SJCRH30 (cell line): Measurements from ENCODE around the gene SHKBP1. TPM values are rescaled to one million over a fixed set of nuclear protein-coding genes. Genes with fewer than 3 reads are reported as not detected.
"Not testable (repeated sequence)": the region's sequence is repeated elsewhere in the genome, so short reads cannot be mapped to it uniquely, and the experiment has no call there.

ENCODE experiments used
- DNase-seq, 2 experiments: peaks; one replicate each; pipeline ENCODE4 v3.0.0-alpha.2; 2015 to 2020
- H3K27ac ChIP-seq: fragments of 250-450 bp; sonication (Bioruptor Pico); 2 replicates; pipeline ENCODE4 v1.5.1; 2020; ENCODE audit warnings: mild to moderate bottlenecking, moderate library complexity
- H3K27me3 ChIP-seq: fragments of 250-450 bp; sonication (Bioruptor Pico); 2 replicates; pipeline ENCODE4 v1.5.1; 2020; ENCODE audit warnings: mild to moderate bottlenecking, moderate library complexity
- H3K36me3 ChIP-seq: fragments of 250-450 bp; sonication (Bioruptor Pico); 2 replicates; pipeline ENCODE4 v1.5.1; 2020; ENCODE audit warnings: mild to moderate bottlenecking, moderate library complexity
- H3K4me1 ChIP-seq: fragments of 250-450 bp; sonication (Bioruptor Pico); 2 replicates; pipeline ENCODE4 v1.5.1; 2020; ENCODE audit warnings: mild to moderate bottlenecking, moderate library complexity
- H3K4me3 ChIP-seq: fragments of 250-450 bp; sonication (Bioruptor Pico); 2 replicates; pipeline ENCODE4 v1.5.1; 2020; ENCODE audit warnings: mild to moderate bottlenecking, moderate library complexity
- H3K9me3 ChIP-seq: fragments of 250-450 bp; sonication (Bioruptor Pico); replicated peaks from 2 replicates; pipeline ENCODE4 v1.5.1; 2020; ENCODE audit warnings: mild to moderate bottlenecking, moderate library complexity
- total RNA-seq: library from RNA; depleted of rRNA; stranded (reverse); fragments of >200 nt; shearing (Covaris generic); gene quantifications from 2 replicates; pipeline ENCODE4 v1.2.3, GENCODE V29; 2014

The SHKBP1 gene
- total RNA-seq, 1 experiment from 2014 or later = 46.6 TPM

- not testable (repeated sequence) for H3K27me3 ChIP-seq, H3K27ac ChIP-seq, H3K4me3 ChIP-seq, H3K36me3 ChIP-seq, H3K9me3 ChIP-seq, H3K4me1 ChIP-seq, DNase-seq
Observed at GRCh38 chr19:40547190-40547589, 29.5 kb upstream of the SHKBP1 start.

- no peak for DNase-seq
Observed at GRCh38 chr19:40547836-40548235, 28.8 kb upstream of the SHKBP1 start.

GRCh38 chr19:40549007-40549708 lies 27.5 kb upstream of the SHKBP1 start:
- Histone ChIP-seq H3K4me3 (no peak overlapping the region), H3K9me3 (peaks cover 7% of the 10 kb centered on the region; the same call in 1 of the 2 replicates), H3K4me1 (peaks cover 7% of the 10 kb centered on the region; the same call in 1 of the 2 replicates), H3K36me3 (no peaks in the 10 kb centered on the region), H3K27ac (no peak overlapping the region), H3K27me3 (no peaks in the 10 kb centered on the region; the same call in 1 of the 2 replicates)
- DNase-seq = peak; percentile 57 to 65

More at GRCh38 chr19:40547836-40548235, 28.8 kb upstream of the SHKBP1 start:
- H3K27me3 ChIP-seq = no peaks in the 10 kb centered on the region; the same call in 1 of the 2 replicates
- peaks cover 7% of the 10 kb centered on the region; the same call in 1 of the 2 replicates for H3K9me3 ChIP-seq
- peaks cover 1% of the 10 kb centered on the region; the same call in 1 of the 2 replicates for H3K4me1 ChIP-seq
- H3K27ac ChIP-seq = no peak overlapping the region
- no peaks in the 10 kb centered on the region for H3K36me3 ChIP-seq
- no peak overlapping the region for H3K4me3 ChIP-seq

GRCh38 chr19:40550951-40551350 lies 25.7 kb upstream of the SHKBP1 start:
- no peaks in the 10 kb centered on the region for H3K36me3 ChIP-seq
- H3K4me1 ChIP-seq = peaks cover 11% of the 10 kb centered on the region; the same call in 1 of the 2 replicates
- no peak overlapping the region for H3K27ac ChIP-seq
- DNase-seq = no peak
- no peak overlapping the region for H3K4me3 ChIP-seq
- H3K9me3 ChIP-seq = peaks cover 7% of the 10 kb centered on the region; the same call in 1 of the 2 replicates
- no peaks in the 10 kb centered on the region for H3K27me3 ChIP-seq

- Histone ChIP-seq H3K9me3 (no peaks in the 10 kb centered on the region), H3K27me3 (no peaks in the 10 kb centered on the region; the same call in 1 of the 2 replicates), H3K4me3 (no peak overlapping the region)
Observed at GRCh38 chr19:40552848-40553247, 23.8 kb upstream of the SHKBP1 start.

DNA sequence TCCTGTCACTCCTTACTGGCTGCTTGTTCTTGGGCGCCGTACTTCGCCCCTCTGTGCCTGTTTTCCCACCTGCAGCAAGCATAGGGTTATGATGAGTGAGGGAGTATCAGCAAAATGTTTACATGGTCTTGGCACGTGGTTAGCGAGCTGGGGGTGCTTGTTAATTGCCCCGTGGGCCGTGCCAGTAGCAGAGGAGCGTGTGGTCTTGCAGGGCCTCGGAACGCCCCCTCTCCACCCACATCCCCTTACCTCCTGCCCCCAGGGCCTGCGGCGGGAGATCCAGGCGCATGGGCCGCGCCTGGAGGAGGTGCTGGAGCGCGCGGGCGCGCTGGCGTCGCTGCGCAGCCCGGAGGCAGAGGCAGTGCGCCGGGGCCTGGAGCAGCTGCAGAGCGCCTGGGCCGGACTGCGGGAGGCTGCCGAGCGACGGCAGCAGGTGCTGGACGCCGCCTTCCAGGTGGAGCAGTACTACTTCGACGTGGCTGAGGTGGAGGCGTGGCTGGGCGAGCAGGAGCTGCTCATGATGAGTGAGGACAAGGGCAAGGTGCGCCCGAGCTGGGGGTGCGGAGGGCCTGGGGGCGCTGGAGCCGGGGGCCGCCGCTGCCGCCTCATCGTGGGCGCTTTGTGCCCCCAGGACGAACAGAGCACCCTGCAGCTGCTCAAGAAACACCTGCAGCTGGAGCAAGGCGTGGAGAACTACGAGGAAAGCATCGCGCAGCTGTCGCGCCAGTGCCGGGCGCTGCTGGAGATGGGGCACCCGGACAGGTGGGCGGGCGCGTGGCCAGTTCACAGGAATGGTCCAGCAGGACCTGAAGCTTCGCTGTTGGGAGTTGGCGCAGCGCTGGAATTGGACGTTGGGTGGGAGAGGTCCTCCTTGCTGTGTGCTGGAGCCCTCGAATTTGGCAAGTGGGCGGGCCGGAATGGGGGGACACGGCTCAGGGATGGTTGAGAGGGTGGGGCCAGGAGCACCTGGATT lies 22.5 kb upstream of the SHKBP1 start:
- Histone ChIP-seq H3K4me1 (peaks cover 11% of the 10 kb centered on the region; the same call in 1 of the 2 replicates), H3K9me3 (no peaks in the 10 kb centered on the region), H3K36me3 (no peaks in the 10 kb centered on the region), H3K27ac (no peak overlapping the region), H3K4me3 (no peak overlapping the region), H3K27me3 (peaks cover 2% of the 10 kb centered on the region; the same call in 1 of the 2 replicates)
- DNase-seq = peak; percentile 78 to 86

More at GRCh38 chr19:40552848-40553247, 23.8 kb upstream of the SHKBP1 start:
- Histone ChIP-seq H3K36me3 (no peaks in the 10 kb centered on the region), H3K27ac (no peak overlapping the region), H3K4me1 (peaks cover 11% of the 10 kb centered on the region; the same call in 1 of the 2 replicates)
- DNase-seq = no peak

- no peaks in the 10 kb centered on the region for H3K9me3 ChIP-seq
- H3K4me3 ChIP-seq = no peak overlapping the region
- H3K36me3 ChIP-seq = no peaks in the 10 kb centered on the region
- peaks cover 16% of the 10 kb centered on the region for H3K27me3 ChIP-seq
- peaks cover 11% of the 10 kb centered on the region; the same call in 1 of the 2 replicates for H3K4me1 ChIP-seq
- no peak overlapping the region for H3K27ac ChIP-seq
- no peak for DNase-seq
Observed at GRCh38 chr19:40555978-40556689, 20.5 kb upstream of the SHKBP1 start.

GRCh38 chr19:40556953-40557530 lies 19.6 kb upstream of the SHKBP1 start:
- Histone ChIP-seq H3K4me1 (peaks cover 11% of the 10 kb centered on the region; the same call in 1 of the 2 replicates), H3K27ac (no peak overlapping the region), H3K36me3 (no peaks in the 10 kb centered on the region), H3K4me3 (no peak overlapping the region), H3K9me3 (no peaks in the 10 kb centered on the region), H3K27me3 (peaks cover 19% of the 10 kb centered on the region)
- DNase-seq = no peak

DNA sequence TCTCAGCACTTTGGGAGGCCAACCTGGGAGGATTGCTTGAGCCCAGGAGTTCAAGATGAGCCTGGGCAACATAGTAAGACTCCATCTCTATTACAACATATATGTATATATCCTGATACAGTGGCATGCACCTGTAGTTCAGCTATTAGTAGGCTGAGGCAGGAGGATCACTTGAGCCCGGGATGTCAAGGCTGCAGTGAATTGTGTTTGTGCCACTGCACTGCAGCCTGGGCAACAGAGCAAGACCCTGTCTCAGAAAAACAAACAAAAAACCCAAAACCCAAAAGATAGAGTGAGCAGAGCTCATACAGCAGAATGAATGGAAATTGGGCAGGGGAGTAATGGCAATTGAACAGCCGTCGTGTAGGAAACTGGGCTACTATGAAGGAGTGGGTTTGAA lies 17.3 kb upstream of the SHKBP1 start:
- H3K4me1 ChIP-seq = peaks cover 2% of the 10 kb centered on the region; the same call in 1 of the 2 replicates
- no peaks in the 10 kb centered on the region for H3K9me3 ChIP-seq
- H3K4me3 ChIP-seq = no peak overlapping the region
- no peaks in the 10 kb centered on the region for H3K36me3 ChIP-seq
- H3K27me3 ChIP-seq = peaks cover 20% of the 10 kb centered on the region
- no peak for DNase-seq
- no peak overlapping the region for H3K27ac ChIP-seq

GRCh38 chr19:40560092-40560507 lies 16.6 kb upstream of the SHKBP1 start:
- Histone ChIP-seq H3K27ac (no peak overlapping the region), H3K36me3 (no peaks in the 10 kb centered on the region), H3K4me1 (no peaks in the 10 kb centered on the region), H3K9me3 (no peaks in the 10 kb centered on the region), H3K4me3 (no peak overlapping the region), H3K27me3 (peaks cover 20% of the 10 kb centered on the region)
- DNase-seq = no peak

DNA sequence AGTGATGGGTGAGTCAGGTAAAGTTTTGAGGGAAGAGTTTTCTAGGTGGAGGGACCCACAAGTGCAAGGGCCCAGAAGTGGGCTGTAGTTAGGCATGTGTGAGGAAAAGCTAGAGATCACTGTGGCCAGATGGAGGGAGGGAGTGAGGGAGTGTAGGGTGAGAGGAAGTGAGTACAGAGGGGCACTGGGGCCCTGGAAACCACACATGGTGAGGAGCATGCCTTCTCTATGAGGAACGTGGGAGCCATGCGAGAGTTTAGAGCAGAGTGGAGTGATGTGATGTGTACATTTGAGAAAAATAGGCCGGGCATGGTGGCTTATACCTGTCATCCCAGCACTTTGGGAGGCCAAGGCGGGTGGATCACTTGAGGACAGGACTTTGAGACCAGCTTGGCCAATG lies 14.7 kb upstream of the SHKBP1 start:
- DNase-seq = no peak
- no peaks in the 10 kb centered on the region for H3K36me3 ChIP-seq
- no peaks in the 10 kb centered on the region for H3K4me1 ChIP-seq
- H3K27me3 ChIP-seq = peaks cover 32% of the 10 kb centered on the region
- H3K9me3 ChIP-seq = no peaks in the 10 kb centered on the region
- no peak overlapping the region for H3K4me3 ChIP-seq
- no peak overlapping the region for H3K27ac ChIP-seq

- peaks cover 26% of the 10 kb centered on the region for H3K27me3 ChIP-seq
Observed at GRCh38 chr19:40564535-40564934, 12.1 kb upstream of the SHKBP1 start.

GRCh38 chr19:40565355-40565754 lies 11.3 kb upstream of the SHKBP1 start:
- Histone ChIP-seq H3K27me3 (peaks cover 19% of the 10 kb centered on the region), H3K9me3 (no peaks in the 10 kb centered on the region), H3K27ac (no peak overlapping the region)

More at GRCh38 chr19:40564535-40564934, 12.1 kb upstream of the SHKBP1 start:
- not testable (repeated sequence) for H3K27ac ChIP-seq, H3K36me3 ChIP-seq, H3K4me1 ChIP-seq, DNase-seq, H3K9me3 ChIP-seq, H3K4me3 ChIP-seq

More at GRCh38 chr19:40565355-40565754, 11.3 kb upstream of the SHKBP1 start:
- DNase-seq = no peak
- Histone ChIP-seq H3K4me1 (peaks cover 12% of the 10 kb centered on the region), H3K36me3 (no peaks in the 10 kb centered on the region), H3K4me3 (no peak overlapping the region)
